Erythroblast (primary cell): ENCODE results near the gene TPH2.

Experiments used
- GATA1 ChIP-seq: IDR thresholded peaks from 2 replicates; pipeline ENCODE4 v1.6.1; 2011; ENCODE audit warnings: low read depth, mild to moderate bottlenecking, control low read depth, low read length, moderate library complexity
- POLR2A ChIP-seq: IDR thresholded peaks from 2 replicates; pipeline ENCODE4 v1.6.1; 2011; ENCODE audit warnings: mild to moderate bottlenecking, low read length

- no peak for TF ChIP-seq POLR2A
- TF ChIP-seq GATA1: no peak
Observed at GRCh38 chr12:71948390-71948789, 9.7 kb downstream of the TPH2 start.
